SU-DHL-6 (cell line): ENCODE measurements around the gene TCP10L.

Experiments
- H2AFZ ChIP-seq: fragments of 200-600 bp; sonication (generic); 2 replicates; pipeline ENCODE4 v1.6.1; 2014; ENCODE audit warnings: low read depth, mild to moderate bottlenecking, moderate library complexity, mixed read lengths, antibody characterized with exemption, low read length; ENCODE audit not compliant: severe bottlenecking
- H3F3A ChIP-seq: fragments of 200-600 bp; shearing (Covaris generic); 2 replicates; pipeline ENCODE4 v1.6.0; 2016; ENCODE audit warnings: antibody characterized with exemption, mild to moderate bottlenecking; ENCODE audit not compliant: insufficient read depth
- H3K27ac ChIP-seq: fragments of 200-600 bp; sonication (generic); 2 replicates; pipeline ENCODE4 v1.5.1; 2016; ENCODE audit warnings: low read depth, mild to moderate bottlenecking, low read length, moderate library complexity, mixed read lengths
- H3K27me3 ChIP-seq: fragments of 200-600 bp; sonication (generic), shearing (Covaris generic); 2 replicates; pipeline ENCODE4 v1.6.0; 2014; ENCODE audit warnings: mild to moderate bottlenecking, low read length
- H3K36me3 ChIP-seq: fragments of 200-600 bp; sonication (generic); 2 replicates; pipeline ENCODE4 v1.6.1; 2014; ENCODE audit warnings: mild to moderate bottlenecking, low read length, mixed read lengths
- H3K4me2 ChIP-seq: fragments of 300-600, 200-600 bp; shearing (Covaris generic), sonication (generic); 2 replicates; pipeline ENCODE4 v1.6.0; 2014; ENCODE audit warnings: low read length, low read depth, mild to moderate bottlenecking; ENCODE audit not compliant: poor library complexity, severe bottlenecking
- H3K4me3 ChIP-seq: fragments of 200-600 bp; sonication (generic); 2 replicates; pipeline ENCODE4 v1.5.1; 2014; ENCODE audit warnings: antibody characterized with exemption, low read length, mild to moderate bottlenecking, mixed read lengths; ENCODE audit not compliant: insufficient read depth, poor library complexity, severe bottlenecking
- H3K79me2 ChIP-seq: fragments of 200-600 bp; sonication (generic); 2 replicates; pipeline ENCODE4 v1.6.1; 2014; ENCODE audit warnings: mild to moderate bottlenecking, low read length, moderate library complexity; ENCODE audit not compliant: insufficient read depth
- H3K9ac ChIP-seq: fragments of 200-600 bp; sonication (generic); 2 replicates; pipeline ENCODE4 v1.7.0; 2014; ENCODE audit warnings: mild to moderate bottlenecking, low read length
- H3K9me2 ChIP-seq: fragments of 200-600 bp; sonication (generic); replicated peaks from 2 replicates; pipeline ENCODE4 v1.6.1; 2014; ENCODE audit warnings: low read length; ENCODE audit not compliant: insufficient read depth
- H3K9me3 ChIP-seq: fragments of 200-600 bp; sonication (generic); 2 replicates; pipeline ENCODE4 v1.6.1; 2014; ENCODE audit warnings: low read length, mixed read lengths; ENCODE audit not compliant: insufficient read depth
- H4K20me1 ChIP-seq: fragments of 200-600 bp; sonication (generic); 2 replicates; pipeline ENCODE4 v1.6.1; 2014; ENCODE audit warnings: low read depth, mild to moderate bottlenecking, antibody characterized with exemption, low read length, moderate library complexity, mixed read lengths
- CTCF ChIP-seq: fragments of 200-600 bp; sonication (generic); IDR thresholded peaks from one replicate; pipeline ENCODE4 v1.5.1; 2017; ENCODE audit warnings: antibody characterized with exemption, mild to moderate bottlenecking, low read length, moderate library complexity; ENCODE audit not compliant: insufficient read depth, poor library complexity, severe bottlenecking
- EZH2phosphoT487 ChIP-seq: fragments of 200-600 bp; sonication (generic), shearing (Covaris generic); conservative IDR thresholded peaks from 2 replicates; pipeline ENCODE4 v1.6.1; 2018; ENCODE audit warnings: mild to moderate bottlenecking, antibody characterized with exemption, low read length, moderate library complexity, mixed read lengths

Gene TCP10L

GRCh38 chr21:32547018-32547417 is 38.3 kb downstream of the TCP10L start:
- H3K4me2 ChIP-seq: no peak overlapping the region
- H3K4me3 ChIP-seq: no peak overlapping the region
- H3K9me2 ChIP-seq: no peaks in the 10 kb centered on the region
- TF ChIP-seq CTCF: no peak
- TF ChIP-seq EZH2phosphoT487: no peak
- no peaks in the 10 kb centered on the region for H3F3A ChIP-seq
- no peak overlapping the region for H2AFZ ChIP-seq
- no peak overlapping the region for H3K27ac ChIP-seq
- no peaks in the 10 kb centered on the region for H3K27me3 ChIP-seq
- no peaks in the 10 kb centered on the region for H3K79me2 ChIP-seq
- H3K36me3 ChIP-seq: no peaks in the 10 kb centered on the region
- no peaks in the 10 kb centered on the region for H4K20me1 ChIP-seq
- H3K9ac ChIP-seq: no peak overlapping the region
- no peaks in the 10 kb centered on the region for H3K9me3 ChIP-seq

- no peak overlapping the region for H2AFZ ChIP-seq
- H3K27ac ChIP-seq: no peak overlapping the region
- no peaks in the 10 kb centered on the region for H3K9me3 ChIP-seq
- no peak overlapping the region for H3K9ac ChIP-seq
- no peaks in the 10 kb centered on the region for H3F3A ChIP-seq
- H4K20me1 ChIP-seq: no peaks in the 10 kb centered on the region
- no peaks in the 10 kb centered on the region for H3K27me3 ChIP-seq
- H3K9me2 ChIP-seq: no peaks in the 10 kb centered on the region
- no peak overlapping the region for H3K4me2 ChIP-seq
- H3K36me3 ChIP-seq: no peaks in the 10 kb centered on the region
- no peak for TF ChIP-seq EZH2phosphoT487
- no peak for TF ChIP-seq CTCF
- H3K4me3 ChIP-seq: no peak overlapping the region
- H3K79me2 ChIP-seq: no peaks in the 10 kb centered on the region
These were observed 39.3 kb downstream of the TCP10L start for GRCh38 chr21:32545948-32546441.

GRCh38 chr21:32544697-32545096 is 40.6 kb downstream of the TCP10L start:
- no peak overlapping the region for H3K9ac ChIP-seq
- H3K9me3 ChIP-seq: no peaks in the 10 kb centered on the region
- H3K36me3 ChIP-seq: no peaks in the 10 kb centered on the region
- H3K79me2 ChIP-seq: no peaks in the 10 kb centered on the region
- H4K20me1 ChIP-seq: no peaks in the 10 kb centered on the region
- no peak overlapping the region for H3K27ac ChIP-seq
- H2AFZ ChIP-seq: no peak overlapping the region
- H3K9me2 ChIP-seq: no peaks in the 10 kb centered on the region
- H3F3A ChIP-seq: no peaks in the 10 kb centered on the region
- no peaks in the 10 kb centered on the region for H3K27me3 ChIP-seq
- no peak overlapping the region for H3K4me2 ChIP-seq
- TF ChIP-seq EZH2phosphoT487: no peak
- TF ChIP-seq CTCF: no peak
- H3K4me3 ChIP-seq: no peak overlapping the region
